B cell (primary cell): ENCODE results near the gene TANC1. TPM values are rescaled to one million over a fixed set of nuclear protein-coding genes. Genes with fewer than 3 reads are reported as not detected.

Source experiments
- ATAC-seq: fragments of 200-7000 bp; cut with Tn5 transposase; one replicate; pipeline ENCODE4 v1.10.0; 2021; ENCODE audit warnings: low read depth, mild to moderate bottlenecking, moderate number of reproducible peaks, moderate library complexity
- CTCF ChIA-PET: fragments of 350-600 bp; sonication (Branson Sonifier 250); formaldehyde crosslinking; loops from one replicate; lab custom pipeline; 2021; ENCODE audit warnings: antibody characterized with exemption, inconsistent platforms; lab: Charles Lee
- POLR2A ChIA-PET: fragments of 350-600 bp; sonication (Branson Sonifier 250); formaldehyde crosslinking; loops from one replicate; lab custom pipeline; 2021; ENCODE audit warnings: antibody characterized with exemption; lab: Charles Lee
- DNase-seq: peaks from one replicate; pipeline ENCODE4 v3.0.0; 2013
- H2AFZ ChIP-seq: 2 replicates; pipeline ENCODE4 v1.6.1; 2012; ENCODE audit warnings: mild to moderate bottlenecking, low read depth, low read length; ENCODE audit not compliant: insufficient read depth, poor library complexity, severe bottlenecking
- H3K27ac ChIP-seq, 2 donors: 1 replicate in 1 of 2; 2 replicates in 1 of 2; pipeline ENCODE4 v1.5.1; 2012 to 2013; ENCODE audit warnings: low read length in 2 of 2, mild to moderate bottlenecking in 2 of 2, moderate library complexity in 1 of 2
- H3K27me3 ChIP-seq, 4 experiments: fragments of 200-600 bp in 1 of 4; sonication (generic) in 1 of 4; replicated peaks in 1 of 4; 1 replicate in 2 of 4; 2 replicates in 2 of 4; pipeline versions ENCODE4 v1.6.1 to v1.7.0; 2013 to 2016; ENCODE audit warnings: low read length in 3 of 4, mild to moderate bottlenecking in 2 of 4, mixed read lengths in 1 of 4, moderate library complexity in 1 of 4; ENCODE audit not compliant: insufficient read depth in 4 of 4, control insufficient read depth in 3 of 4; ENCODE audit errors: control extremely low read depth in 1 of 4
- H3K36me3 ChIP-seq, 2 experiments: replicated peaks in 1 of 2; 1 replicate in 1 of 2; 2 replicates in 1 of 2; pipeline versions ENCODE4 v1.6.1 to v1.7.1; 2013; ENCODE audit warnings: low read length in 1 of 2; ENCODE audit not compliant: insufficient read depth in 2 of 2, control insufficient read depth in 1 of 2; ENCODE audit errors: control extremely low read depth in 1 of 2, extremely low read depth in 1 of 2
- H3K4me1 ChIP-seq, 2 donors: fragments of 200-600 bp in 1 of 2; sonication (generic) in 1 of 2; 1 replicate in 1 of 2; 2 replicates in 1 of 2; pipeline versions ENCODE4 v1.5.1 to v1.6.1; 2013 to 2017; ENCODE audit warnings: low read length in 2 of 2; ENCODE audit not compliant: control insufficient read depth in 2 of 2, insufficient read depth in 2 of 2
- H3K4me2 ChIP-seq: replicated peaks from 2 replicates; pipeline ENCODE3; 2012; ENCODE audit warnings: mild to moderate bottlenecking, low read depth, low read length; ENCODE audit not compliant: poor library complexity, severe bottlenecking
- H3K4me3 ChIP-seq, 5 experiments: fragments of 200-600 bp in 1 of 5; sonication (generic) in 1 of 5; 1 replicate in 3 of 5; 2 replicates in 2 of 5; pipeline versions ENCODE4 v1.5.1 to v1.7.0; 2011 to 2016; ENCODE audit warnings: low read length in 4 of 5, mild to moderate bottlenecking in 4 of 5, low read depth in 2 of 5, control low read depth in 1 of 5, moderate library complexity in 1 of 5; ENCODE audit not compliant: insufficient read depth in 1 of 5; ENCODE audit errors: control extremely low read depth in 1 of 5, extremely low read depth in 1 of 5
- H3K79me2 ChIP-seq: fragments of 200-600 bp; sonication (generic); one replicate; pipeline ENCODE4 v1.6.0; 2016; ENCODE audit warnings: low read length; ENCODE audit not compliant: control insufficient read depth, insufficient read depth
- H3K9ac ChIP-seq: fragments of 200-600 bp; sonication (generic); 2 replicates; pipeline ENCODE4 v1.6.1; 2017; ENCODE audit warnings: mild to moderate bottlenecking, low read length, moderate library complexity
- H3K9me3 ChIP-seq, 3 donors: one replicate each; pipeline versions ENCODE4 v1.6.1 to v1.7.1; 2013; ENCODE audit warnings: low read length in 2 of 3; ENCODE audit not compliant: control insufficient read depth in 2 of 3, insufficient read depth in 1 of 3; ENCODE audit errors: control extremely low read depth in 1 of 3
- H4K20me1 ChIP-seq: 2 replicates; pipeline ENCODE4 v1.6.0; 2012; ENCODE audit warnings: mild to moderate bottlenecking, low read length; ENCODE audit not compliant: insufficient read depth, control insufficient read depth, poor library complexity, severe bottlenecking
- H3K27ac Mint-ChIP-seq: one replicate; pipeline ENCODE4 v1.8.0; 2021; ENCODE audit warnings: mixed read lengths
- H3K27me3 Mint-ChIP-seq: one replicate; pipeline ENCODE4 v1.8.0; 2021; ENCODE audit warnings: mixed read lengths
- H3K4me1 Mint-ChIP-seq: one replicate; pipeline ENCODE4 v1.8.0; 2021; ENCODE audit warnings: mixed read lengths
- H3K4me3 Mint-ChIP-seq: one replicate; pipeline ENCODE4 v1.8.0; 2021; ENCODE audit warnings: mixed read lengths
- H3K9me3 Mint-ChIP-seq: one replicate; pipeline ENCODE4 v1.8.0; 2022; ENCODE audit warnings: mixed read lengths; ENCODE audit not compliant: insufficient read depth
- EZH2 ChIP-seq: IDR thresholded peaks from 2 replicates; pipeline ENCODE4 v1.6.1; 2012; ENCODE audit warnings: borderline replicate concordance, low read depth, mild to moderate bottlenecking, moderate library complexity, low read length; ENCODE audit not compliant: insufficient read depth, poor library complexity, severe bottlenecking
- WGBS: methylation state at CpG from one replicate; pipeline ENCODE4 v1.1.5; 2013; ENCODE audit warnings: missing lambda C conversion rate; ENCODE audit not compliant: insufficient coverage; 5-methylcytosine and 5-hydroxymethylcytosine counted together
- intact Hi-C: fragments of 100-400 bp; cut with micrococcal nuclease; formaldehyde crosslinking; loops from one replicate; pipeline ENCODE4 v1.10.0; 2022
- polyA plus RNA-seq: library from polyadenylated mRNA; depleted of rRNA; stranded (reverse); fragments of >200 nt; gene quantifications from 2 replicates; pipeline ENCODE4 v1.2.3, GENCODE V29; 2012
- total RNA-seq, 2 donors: library from RNA; stranded (reverse); fragments of 120-200 nt in 1 of 2; gene quantifications; 1 replicate in 1 of 2; 2 replicates in 1 of 2; pipeline versions ENCODE4 v1.2.3 to v1.2.4, GENCODE V29; 2013 to 2022
- TF ChIP-seq, protein P1 (sequence below): fragments of 200-600 bp; IDR thresholded peaks from one replicate; pipeline ENCODE4 v1.8.0; 2022; ENCODE audit warnings: antibody characterized with exemption, mild to moderate bottlenecking

Gene TANC1
- total and polyA plus RNA-seq, 2 donors (not counting 1 experiment from before 2014, with no cell fraction given): 0.13 TPM; not detected in 1

DNA sequence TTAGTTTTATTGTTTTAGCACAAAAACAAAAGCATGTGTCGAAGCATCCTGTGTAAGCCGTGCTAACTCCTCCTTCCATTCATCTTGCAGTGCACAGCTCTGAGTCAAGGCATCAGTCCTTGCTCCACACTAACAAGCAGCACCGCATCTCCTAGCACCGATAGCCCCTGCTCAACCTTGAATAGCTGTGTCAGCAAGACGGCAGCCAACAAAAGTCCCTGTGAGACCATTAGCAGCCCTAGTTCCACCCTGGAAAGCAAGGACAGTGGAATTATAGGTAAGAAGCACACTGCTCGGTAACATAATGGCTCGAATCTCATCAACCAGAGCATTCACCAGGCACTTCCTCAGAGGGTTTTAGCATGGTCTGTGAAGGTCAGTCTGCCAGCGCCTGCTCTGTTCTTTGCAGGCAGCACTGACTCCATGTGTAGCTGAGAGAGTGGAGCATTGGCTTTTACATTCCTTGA, 181.9 kb downstream of the TANC1 start:
- H3K79me2 ChIP-seq: no peaks in the 10 kb centered on the region
- H3K36me3 ChIP-seq: no peaks in the 10 kb centered on the region
- intact Hi-C loops: no loop called here
- no peak overlapping the region for H3K4me2 ChIP-seq
- H4K20me1 ChIP-seq: no peaks in the 10 kb centered on the region
- no peak for ATAC-seq
- Mint-ChIP-seq H3K27ac (no peak overlapping the region), H3K4me1 (no peaks in the 10 kb centered on the region), H3K27me3 (peaks cover 22% of the 10 kb centered on the region), H3K9me3 (no peaks in the 10 kb centered on the region), H3K4me3 (no peak overlapping the region)
- H3K4me3 ChIP-seq: no peak overlapping the region
- H3K9ac ChIP-seq: no peak overlapping the region
- no peak for DNase-seq
- peaks cover 0 to 3% of the 10 kb centered on the region in 2 donors for H3K4me1 ChIP-seq
- no peak overlapping the region for H2AFZ ChIP-seq
- POLR2A ChIA-PET: no interaction called here
- TF ChIP-seq, protein P1, sequence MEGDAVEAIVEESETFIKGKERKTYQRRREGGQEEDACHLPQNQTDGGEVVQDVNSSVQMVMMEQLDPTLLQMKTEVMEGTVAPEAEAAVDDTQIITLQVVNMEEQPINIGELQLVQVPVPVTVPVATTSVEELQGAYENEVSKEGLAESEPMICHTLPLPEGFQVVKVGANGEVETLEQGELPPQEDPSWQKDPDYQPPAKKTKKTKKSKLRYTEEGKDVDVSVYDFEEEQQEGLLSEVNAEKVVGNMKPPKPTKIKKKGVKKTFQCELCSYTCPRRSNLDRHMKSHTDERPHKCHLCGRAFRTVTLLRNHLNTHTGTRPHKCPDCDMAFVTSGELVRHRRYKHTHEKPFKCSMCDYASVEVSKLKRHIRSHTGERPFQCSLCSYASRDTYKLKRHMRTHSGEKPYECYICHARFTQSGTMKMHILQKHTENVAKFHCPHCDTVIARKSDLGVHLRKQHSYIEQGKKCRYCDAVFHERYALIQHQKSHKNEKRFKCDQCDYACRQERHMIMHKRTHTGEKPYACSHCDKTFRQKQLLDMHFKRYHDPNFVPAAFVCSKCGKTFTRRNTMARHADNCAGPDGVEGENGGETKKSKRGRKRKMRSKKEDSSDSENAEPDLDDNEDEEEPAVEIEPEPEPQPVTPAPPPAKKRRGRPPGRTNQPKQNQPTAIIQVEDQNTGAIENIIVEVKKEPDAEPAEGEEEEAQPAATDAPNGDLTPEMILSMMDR: no peak
- TF ChIP-seq EZH2: no peak
- H3K27ac ChIP-seq: no peak overlapping the region
- H3K27me3 ChIP-seq: peaks cover 0 to 9% (median under 1%) of the 10 kb centered on the region in 4 experiments
- H3K9me3 ChIP-seq: no peaks in the 10 kb centered on the region
- 58% methylated on average over 7 of the region's 8 CpGs for WGBS
- CTCF ChIA-PET: interaction anchor here (0.6 kb wide), 1 partner anchor 1627 kb away, joined by 3 read pairs; no protein-coding TSS in a partner anchor

DNA sequence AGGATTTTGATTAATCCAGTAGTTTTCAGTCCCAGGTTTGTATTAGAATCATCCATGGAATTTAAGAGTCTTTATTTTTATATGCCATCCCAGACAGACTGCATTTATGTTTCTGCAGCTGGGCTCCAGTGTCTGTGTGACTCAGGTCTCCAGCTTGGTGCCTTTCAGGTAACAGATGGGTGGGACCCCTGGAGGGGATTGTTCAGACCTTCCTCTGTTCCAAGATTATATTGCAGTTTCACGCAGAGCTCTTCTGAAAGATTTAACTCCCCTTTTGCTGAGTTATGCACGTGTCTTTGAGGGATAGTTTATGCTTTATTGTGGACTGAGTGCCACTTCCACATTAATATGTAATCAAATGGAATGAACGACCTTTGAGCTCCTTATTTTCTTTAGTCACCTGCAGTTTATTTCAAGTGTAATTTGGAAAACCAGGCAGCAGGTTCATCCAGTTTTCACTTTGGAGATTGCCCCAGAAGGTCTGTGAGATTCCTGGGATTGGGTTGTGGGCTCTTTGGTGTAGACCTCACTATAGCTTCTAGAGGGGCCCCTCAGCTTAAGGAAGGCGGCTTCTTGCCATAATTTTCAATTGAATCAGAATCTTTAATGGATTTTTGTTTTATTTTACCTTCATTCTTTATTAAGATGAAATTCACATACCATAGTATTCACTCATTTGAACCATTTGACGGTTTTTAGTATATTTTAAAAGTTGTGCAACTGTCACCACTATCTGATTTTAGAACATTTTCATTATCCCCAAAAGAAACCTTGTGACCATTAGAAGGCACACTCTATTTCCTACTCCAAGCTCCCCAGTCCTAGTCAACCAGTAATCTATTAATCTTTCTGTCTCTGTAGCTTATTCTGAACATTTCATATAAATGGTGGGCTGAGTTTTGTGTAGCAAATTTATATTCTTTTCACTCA, 183.0 kb downstream of the TANC1 start:
- Mint-ChIP-seq H3K27ac (no peak overlapping the region), H3K27me3 (peaks cover 19% of the 10 kb centered on the region), H3K4me1 (no peaks in the 10 kb centered on the region), H3K9me3 (no peaks in the 10 kb centered on the region), H3K4me3 (no peak overlapping the region)
- no peak overlapping the region for H3K4me3 ChIP-seq
- no peak overlapping the region for H2AFZ ChIP-seq
- DNase-seq (no peak), ATAC-seq (no peak)
- H3K36me3 ChIP-seq: no peaks in the 10 kb centered on the region
- H3K9ac ChIP-seq: no peak overlapping the region
- TF ChIP-seq, protein P1: no peak
- TF ChIP-seq EZH2: no peak
- CTCF ChIA-PET: interaction anchor here (0.9 kb wide), 1 partner anchor 33 kb away, joined by 3 read pairs; no protein-coding TSS in a partner anchor
- H4K20me1 ChIP-seq: no peaks in the 10 kb centered on the region
- no peak overlapping the region for H3K4me2 ChIP-seq
- POLR2A ChIA-PET: no interaction called here
- H3K4me1 ChIP-seq: peaks cover 0 to 3% of the 10 kb centered on the region in 2 donors
- no peaks in the 10 kb centered on the region for H3K9me3 ChIP-seq
- WGBS: no CpG with 5 or more reads among the region's 5 CpGs
- no peaks in the 10 kb centered on the region for H3K79me2 ChIP-seq
- no peak overlapping the region for H3K27ac ChIP-seq
- intact Hi-C loops: no loop called here
- H3K27me3 ChIP-seq: peaks cover 0 to 6% (median under 1%) of the 10 kb centered on the region in 4 experiments
